ENCODE results near the gene L3MBTL2.

Gene L3MBTL2

DNA sequence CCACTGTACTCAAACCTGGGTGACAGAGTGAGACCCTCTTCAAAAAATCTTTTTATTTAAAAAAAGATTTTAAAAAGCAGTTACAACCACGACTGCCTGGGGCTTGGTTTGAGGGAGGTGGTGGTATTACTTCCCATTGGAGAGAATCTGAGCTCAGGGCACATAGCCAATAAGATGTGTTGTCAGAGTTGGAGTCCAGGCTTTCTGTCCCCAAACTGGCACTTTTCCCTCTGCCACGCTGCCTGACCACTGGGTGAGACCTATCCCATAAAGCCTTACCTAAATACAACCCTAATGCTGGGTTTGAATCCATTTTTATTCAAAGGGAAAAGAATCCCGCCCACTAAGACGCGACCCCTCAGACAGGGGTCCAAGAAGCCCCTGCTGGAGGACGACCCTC, 24.1 kb downstream of the L3MBTL2 start:
- ATAC-seq (ENCODE audit: low read depth) (no peak), DNase-seq (ENCODE audit: low spot score) (no peak)
- no peaks in the 10 kb centered on the region for H3K27me3 ChIP-seq (ENCODE audit: insufficient read depth, poor library complexity, severe bottlenecking)
- H3K4me3 ChIP-seq (ENCODE audit: severe bottlenecking): no peak overlapping the region
- no peak for TF ChIP-seq CTCF (IDR thresholded peaks at IDR 0.05; ENCODE audit: poor library complexity, severe bottlenecking)
- peaks cover 28% of the 10 kb centered on the region for H3K36me3 ChIP-seq (ENCODE audit: low read depth)
- no peaks in the 10 kb centered on the region for H3K4me1 ChIP-seq (ENCODE audit: insufficient read depth, poor library complexity, severe bottlenecking)
- H3K9me3 ChIP-seq (ENCODE audit: severe bottlenecking): no peaks in the 10 kb centered on the region
- no peak overlapping the region for H3K27ac ChIP-seq (ENCODE audit: poor library complexity, severe bottlenecking)

GRCh38 chr22:41229730-41230400, 24.8 kb downstream of the L3MBTL2 start:
- no peaks in the 10 kb centered on the region for H3K9me3 ChIP-seq (ENCODE audit: severe bottlenecking)
- no peak for ATAC-seq (ENCODE audit: low read depth)
- no peak for DNase-seq (ENCODE audit: low spot score)
- no peak overlapping the region for H3K4me3 ChIP-seq (ENCODE audit: severe bottlenecking)
- H3K36me3 ChIP-seq (ENCODE audit: low read depth): peaks cover 28% of the 10 kb centered on the region
- no peaks in the 10 kb centered on the region for H3K4me1 ChIP-seq (ENCODE audit: insufficient read depth, poor library complexity, severe bottlenecking)
- no peak overlapping the region for H3K27ac ChIP-seq (ENCODE audit: poor library complexity, severe bottlenecking)
- no peaks in the 10 kb centered on the region for H3K27me3 ChIP-seq (ENCODE audit: insufficient read depth, poor library complexity, severe bottlenecking)
- no peak for TF ChIP-seq CTCF (IDR thresholded peaks at IDR 0.05; ENCODE audit: poor library complexity, severe bottlenecking)

- ATAC-seq (ENCODE audit: low read depth): no peak
- H3K36me3 ChIP-seq (ENCODE audit: low read depth): peaks cover 28% of the 10 kb centered on the region
- no peak for TF ChIP-seq CTCF (IDR thresholded peaks at IDR 0.05; ENCODE audit: poor library complexity, severe bottlenecking)
Observed at GRCh38 chr22:41230401-41230785, 25.3 kb downstream of the L3MBTL2 start.

GRCh38 chr22:41231369-41231768, 26.3 kb downstream of the L3MBTL2 start:
- H3K9me3 ChIP-seq (ENCODE audit: severe bottlenecking): no peaks in the 10 kb centered on the region
- H3K36me3 ChIP-seq (ENCODE audit: low read depth): peaks cover 20% of the 10 kb centered on the region
- no peak overlapping the region for H3K4me3 ChIP-seq (ENCODE audit: severe bottlenecking)
- H3K4me1 ChIP-seq (ENCODE audit: insufficient read depth, poor library complexity, severe bottlenecking): no peaks in the 10 kb centered on the region
- H3K27me3 ChIP-seq (ENCODE audit: insufficient read depth, poor library complexity, severe bottlenecking): no peaks in the 10 kb centered on the region
- no peak for TF ChIP-seq CTCF (IDR thresholded peaks at IDR 0.05; ENCODE audit: poor library complexity, severe bottlenecking)
- DNase-seq (ENCODE audit: low spot score) (no peak), ATAC-seq (ENCODE audit: low read depth) (no peak)
- H3K27ac ChIP-seq (ENCODE audit: poor library complexity, severe bottlenecking): no peak overlapping the region

More at GRCh38 chr22:41230401-41230785, 25.3 kb downstream of the L3MBTL2 start:
- DNase-seq (ENCODE audit: low spot score): no peak
- Histone ChIP-seq H3K27me3 (ENCODE audit: insufficient read depth, poor library complexity, severe bottlenecking) (no peaks in the 10 kb centered on the region), H3K4me3 (ENCODE audit: severe bottlenecking) (no peak overlapping the region), H3K9me3 (ENCODE audit: severe bottlenecking) (no peaks in the 10 kb centered on the region), H3K4me1 (ENCODE audit: insufficient read depth, poor library complexity, severe bottlenecking) (no peaks in the 10 kb centered on the region), H3K27ac (ENCODE audit: poor library complexity, severe bottlenecking) (no peak overlapping the region)
